HEK293 (cell line): Measurements from ENCODE around the gene CHST15.

ENCODE experiments used
- CTCF ChIA-PET: fragments of 350-600 bp; formaldehyde crosslinking; extraction: SDS; loops from one replicate; lab custom pipeline; 2021; ENCODE audit warnings: antibody characterized with exemption; lab: Yijun Ruan, JAX
- POLR2A ChIA-PET: fragments of 300-600 bp; formaldehyde crosslinking; extraction: SDS; loops from one replicate; lab custom pipeline; 2020; ENCODE audit warnings: antibody characterized with exemption, inconsistent platforms; lab: Yijun Ruan, JAX
- H3K27ac ChIP-seq: fragments of 200-500 bp; sonication (Bioruptor generic); 2 replicates; pipeline ENCODE4 v1.5.1; 2014; ENCODE audit warnings: low read depth, low read length, control low read depth, inconsistent platforms; ENCODE audit errors: extremely low read depth
- H3K36me3 ChIP-seq, 2 experiments: fragments of 200-500 bp in 1 of 2; sonication (Bioruptor generic) in 1 of 2; 1 replicate in 1 of 2; 2 replicates in 1 of 2; pipeline ENCODE4 v1.5.1; 2014 to 2017; ENCODE audit warnings: inconsistent platforms in 2 of 2, low read length in 2 of 2; ENCODE audit not compliant: control insufficient read depth in 2 of 2, insufficient read depth in 1 of 2
- H3K4me1 ChIP-seq: fragments of 200-500 bp; sonication (Bioruptor generic); 2 replicates; pipeline ENCODE4 v1.5.1; 2014; ENCODE audit warnings: mild to moderate bottlenecking, low read length, inconsistent platforms; ENCODE audit not compliant: control insufficient read depth, insufficient read depth
- H3K4me3 ChIP-seq: 2 replicates; pipeline ENCODE4 v1.5.1; 2011; ENCODE audit warnings: low read depth, mild to moderate bottlenecking, control low read depth, low read length, moderate library complexity
- H3K9me3 ChIP-seq: fragments of 200-500 bp; sonication (Bioruptor generic); 2 replicates; pipeline ENCODE4 v1.5.1; 2014; ENCODE audit warnings: low read depth, low read length, inconsistent platforms; ENCODE audit not compliant: control insufficient read depth, insufficient read depth
- EGR2 ChIP-seq: fragments of 450-650 bp; formaldehyde crosslinking; IDR thresholded peaks from 2 replicates; pipeline ENCODE4 v1.5.1; 2016; ENCODE audit warnings: low read depth, missing biosample characterization, missing genetic modification characterization
- MZF1 ChIP-seq: fragments of 450-650 bp; formaldehyde crosslinking; IDR thresholded peaks from 2 replicates; pipeline ENCODE4 v1.5.1; 2017; ENCODE audit warnings: missing biosample characterization, missing genetic modification characterization, borderline replicate concordance
- SP2 ChIP-seq: fragments of 450-650 bp; formaldehyde crosslinking; IDR thresholded peaks from 2 replicates; pipeline ENCODE4 v1.5.1; 2016; ENCODE audit warnings: missing biosample characterization, missing genetic modification characterization
- ZNF157 ChIP-seq: fragments of 450-650 bp; formaldehyde crosslinking; IDR thresholded peaks from 2 replicates; pipeline ENCODE4 v1.5.1; 2016; ENCODE audit warnings: missing biosample characterization, missing genetic modification characterization
- ZNF214 ChIP-seq: fragments of 450-650 bp; formaldehyde crosslinking; IDR thresholded peaks from 2 replicates; pipeline ENCODE4 v1.5.1; 2017; ENCODE audit warnings: missing biosample characterization, mild to moderate bottlenecking, missing genetic modification characterization, borderline replicate concordance
- ZNF221 ChIP-seq: fragments of 450-650 bp; formaldehyde crosslinking; IDR thresholded peaks from 2 replicates; pipeline ENCODE4 v1.5.1; 2017; ENCODE audit warnings: missing biosample characterization, missing genetic modification characterization, borderline replicate concordance
- ZNF521 ChIP-seq: fragments of 450-650 bp; formaldehyde crosslinking; IDR thresholded peaks from 2 replicates; pipeline ENCODE4 v1.5.1; 2017; ENCODE audit warnings: missing biosample characterization, mild to moderate bottlenecking, missing genetic modification characterization
- ZNF529 ChIP-seq: fragments of 450-650 bp; formaldehyde crosslinking; IDR thresholded peaks from 2 replicates; pipeline ENCODE4 v1.5.1; 2017; ENCODE audit warnings: missing genetic modification characterization, missing biosample characterization; ENCODE audit not compliant: insufficient replicate concordance
- ZNF530 ChIP-seq: fragments of 450-650 bp; formaldehyde crosslinking; IDR thresholded peaks from 2 replicates; pipeline ENCODE4 v1.5.1; 2016; ENCODE audit warnings: low read depth, missing biosample characterization, missing genetic modification characterization
- ZNF549 ChIP-seq: fragments of 450-650 bp; IDR thresholded peaks from 2 replicates; pipeline ENCODE4 v1.5.1; 2018; ENCODE audit warnings: missing biosample characterization, missing genetic modification characterization, mild to moderate bottlenecking, inconsistent platforms, moderate library complexity
- ZNF610 ChIP-seq: fragments of 450-650 bp; formaldehyde crosslinking; IDR thresholded peaks from 2 replicates; pipeline ENCODE4 v1.5.1; 2016; ENCODE audit warnings: missing biosample characterization, missing genetic modification characterization, borderline replicate concordance
- ZNF623 ChIP-seq: fragments of 450-650 bp; formaldehyde crosslinking; IDR thresholded peaks from 2 replicates; pipeline ENCODE4 v1.5.1; 2016; ENCODE audit warnings: missing biosample characterization, missing genetic modification characterization
- ZNF670 ChIP-seq: fragments of 450-650 bp; formaldehyde crosslinking; IDR thresholded peaks from 2 replicates; pipeline ENCODE4 v1.5.1; 2016; ENCODE audit warnings: missing biosample characterization, missing genetic modification characterization, low read depth
- ZNF777 ChIP-seq: fragments of 450-650 bp; formaldehyde crosslinking; IDR thresholded peaks from 2 replicates; pipeline ENCODE4 v1.5.1; 2017; ENCODE audit warnings: missing biosample characterization, missing genetic modification characterization, borderline replicate concordance
- TF ChIP-seq, protein P1 (sequence below): IDR thresholded peaks from 2 replicates; pipeline ENCODE4 v1.6.1; 2011; ENCODE audit warnings: mild to moderate bottlenecking, low read depth, low read length, borderline replicate concordance
- TF ChIP-seq, protein P2 (sequence below): fragments of 450-650 bp; formaldehyde crosslinking; IDR thresholded peaks from 2 replicates; pipeline ENCODE4 v1.5.1; 2017; ENCODE audit warnings: missing biosample characterization, missing genetic modification characterization
- TF ChIP-seq, protein P3 (sequence below): fragments of 450-650 bp; formaldehyde crosslinking; conservative IDR thresholded peaks from 2 replicates; pipeline ENCODE4 v1.5.1; 2016; ENCODE audit warnings: low read depth, missing biosample characterization, missing genetic modification characterization
- TF ChIP-seq, protein P4 (sequence below): fragments of 450-650 bp; formaldehyde crosslinking; IDR thresholded peaks from 2 replicates; pipeline ENCODE4 v1.5.1; 2017; ENCODE audit warnings: missing biosample characterization, mild to moderate bottlenecking, missing genetic modification characterization, moderate library complexity
- TF ChIP-seq, protein P5 (sequence below): fragments of 450-650 bp; formaldehyde crosslinking; IDR thresholded peaks from 2 replicates; pipeline ENCODE4 v1.5.1; 2016; ENCODE audit warnings: missing biosample characterization, missing genetic modification characterization

Gene CHST15

DNA sequence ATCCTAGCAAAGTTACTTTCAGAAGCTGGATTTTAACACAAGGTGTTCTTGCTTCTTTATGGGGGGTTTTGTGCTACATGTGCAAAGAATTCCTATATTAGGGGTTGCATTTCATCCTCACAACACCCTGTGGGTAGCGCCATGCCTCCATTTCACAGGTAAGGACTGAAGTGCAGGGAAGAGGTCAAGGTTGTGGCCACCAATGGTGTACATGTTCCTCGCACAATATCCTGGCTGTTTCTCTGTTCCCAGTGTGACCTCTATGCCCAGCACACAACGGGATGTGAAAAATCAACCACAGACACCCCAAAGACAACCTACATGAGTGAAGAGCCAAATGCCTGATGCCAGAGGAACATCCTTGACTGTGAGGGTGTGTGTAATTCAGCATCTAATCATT, 80.8 kb downstream of the CHST15 start (continued):
- TF ChIP-seq ZNF530 = no peak

DNA sequence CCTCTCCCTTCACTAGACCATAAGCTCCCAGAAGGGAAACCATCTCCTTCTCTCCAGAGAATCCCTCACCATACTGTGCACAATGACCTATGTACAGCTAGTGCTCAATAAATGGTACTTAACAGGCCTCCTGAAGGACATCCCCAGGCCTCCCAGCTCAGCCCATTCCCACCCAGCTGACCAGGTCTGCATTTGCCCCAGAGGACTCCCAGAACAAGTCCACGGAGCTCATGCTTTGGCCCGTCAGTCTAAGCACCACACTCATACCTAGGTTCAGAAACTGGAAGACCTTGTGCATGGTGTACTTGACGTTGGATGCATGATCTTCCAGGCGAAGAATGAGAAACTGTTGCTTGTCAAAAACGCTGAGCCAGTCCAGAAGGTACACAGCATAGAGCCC, 81.3 kb downstream of the CHST15 start:
- H3K4me1 ChIP-seq = no peaks in the 10 kb centered on the region
- H3K4me3 ChIP-seq = no peak overlapping the region
- POLR2A ChIA-PET = no interaction called here
- no peaks in the 10 kb centered on the region for H3K9me3 ChIP-seq
- TF ChIP-seq, protein P1, sequence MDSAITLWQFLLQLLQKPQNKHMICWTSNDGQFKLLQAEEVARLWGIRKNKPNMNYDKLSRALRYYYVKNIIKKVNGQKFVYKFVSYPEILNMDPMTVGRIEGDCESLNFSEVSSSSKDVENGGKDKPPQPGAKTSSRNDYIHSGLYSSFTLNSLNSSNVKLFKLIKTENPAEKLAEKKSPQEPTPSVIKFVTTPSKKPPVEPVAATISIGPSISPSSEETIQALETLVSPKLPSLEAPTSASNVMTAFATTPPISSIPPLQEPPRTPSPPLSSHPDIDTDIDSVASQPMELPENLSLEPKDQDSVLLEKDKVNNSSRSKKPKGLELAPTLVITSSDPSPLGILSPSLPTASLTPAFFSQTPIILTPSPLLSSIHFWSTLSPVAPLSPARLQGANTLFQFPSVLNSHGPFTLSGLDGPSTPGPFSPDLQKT = no peak
- TF ChIP-seq ZNF623 (tag by site-specific recombination) (no peak), ZNF670 (tag by site-specific recombination) (no peak), ZNF549 (tag by site-specific recombination) (no peak), ZNF777 (tag by site-specific recombination) (no peak), ZNF157 (tag by site-specific recombination) (no peak), SP2 (tag by site-specific recombination) (no peak), MZF1 (tag by site-specific recombination) (no peak), ZNF610 (tag by site-specific recombination) (no peak), ZNF521 (tag by site-specific recombination) (no peak), EGR2 (tag by site-specific recombination) (no peak), ZNF529 (tag by site-specific recombination) (no peak), ZNF221 (no peak), ZNF214 (tag by site-specific recombination) (no peak)
- TF ChIP-seq, protein P2, sequence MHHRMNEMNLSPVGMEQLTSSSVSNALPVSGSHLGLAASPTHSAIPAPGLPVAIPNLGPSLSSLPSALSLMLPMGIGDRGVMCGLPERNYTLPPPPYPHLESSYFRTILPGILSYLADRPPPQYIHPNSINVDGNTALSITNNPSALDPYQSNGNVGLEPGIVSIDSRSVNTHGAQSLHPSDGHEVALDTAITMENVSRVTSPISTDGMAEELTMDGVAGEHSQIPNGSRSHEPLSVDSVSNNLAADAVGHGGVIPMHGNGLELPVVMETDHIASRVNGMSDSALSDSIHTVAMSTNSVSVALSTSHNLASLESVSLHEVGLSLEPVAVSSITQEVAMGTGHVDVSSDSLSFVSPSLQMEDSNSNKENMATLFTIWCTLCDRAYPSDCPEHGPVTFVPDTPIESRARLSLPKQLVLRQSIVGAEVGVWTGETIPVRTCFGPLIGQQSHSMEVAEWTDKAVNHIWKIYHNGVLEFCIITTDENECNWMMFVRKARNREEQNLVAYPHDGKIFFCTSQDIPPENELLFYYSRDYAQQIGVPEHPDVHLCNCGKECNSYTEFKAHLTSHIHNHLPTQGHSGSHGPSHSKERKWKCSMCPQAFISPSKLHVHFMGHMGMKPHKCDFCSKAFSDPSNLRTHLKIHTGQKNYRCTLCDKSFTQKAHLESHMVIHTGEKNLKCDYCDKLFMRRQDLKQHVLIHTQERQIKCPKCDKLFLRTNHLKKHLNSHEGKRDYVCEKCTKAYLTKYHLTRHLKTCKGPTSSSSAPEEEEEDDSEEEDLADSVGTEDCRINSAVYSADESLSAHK = no peak
- TF ChIP-seq, protein P3, sequence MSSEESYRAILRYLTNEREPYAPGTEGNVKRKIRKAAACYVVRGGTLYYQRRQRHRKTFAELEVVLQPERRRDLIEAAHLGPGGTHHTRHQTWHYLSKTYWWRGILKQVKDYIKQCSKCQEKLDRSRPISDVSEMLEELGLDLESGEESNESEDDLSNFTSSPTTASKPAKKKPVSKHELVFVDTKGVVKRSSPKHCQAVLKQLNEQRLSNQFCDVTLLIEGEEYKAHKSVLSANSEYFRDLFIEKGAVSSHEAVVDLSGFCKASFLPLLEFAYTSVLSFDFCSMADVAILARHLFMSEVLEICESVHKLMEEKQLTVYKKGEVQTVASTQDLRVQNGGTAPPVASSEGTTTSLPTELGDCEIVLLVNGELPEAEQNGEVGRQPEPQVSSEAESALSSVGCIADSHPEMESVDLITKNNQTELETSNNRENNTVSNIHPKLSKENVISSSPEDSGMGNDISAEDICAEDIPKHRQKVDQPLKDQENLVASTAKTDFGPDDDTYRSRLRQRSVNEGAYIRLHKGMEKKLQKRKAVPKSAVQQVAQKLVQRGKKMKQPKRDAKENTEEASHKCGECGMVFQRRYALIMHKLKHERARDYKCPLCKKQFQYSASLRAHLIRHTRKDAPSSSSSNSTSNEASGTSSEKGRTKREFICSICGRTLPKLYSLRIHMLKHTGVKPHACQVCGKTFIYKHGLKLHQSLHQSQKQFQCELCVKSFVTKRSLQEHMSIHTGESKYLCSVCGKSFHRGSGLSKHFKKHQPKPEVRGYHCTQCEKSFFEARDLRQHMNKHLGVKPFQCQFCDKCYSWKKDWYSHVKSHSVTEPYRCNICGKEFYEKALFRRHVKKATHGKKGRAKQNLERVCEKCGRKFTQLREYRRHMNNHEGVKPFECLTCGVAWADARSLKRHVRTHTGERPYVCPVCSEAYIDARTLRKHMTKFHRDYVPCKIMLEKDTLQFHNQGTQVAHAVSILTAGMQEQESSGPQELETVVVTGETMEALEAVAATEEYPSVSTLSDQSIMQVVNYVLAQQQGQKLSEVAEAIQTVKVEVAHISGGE (tag by site-specific recombination) = no peak
- TF ChIP-seq, protein P4, sequence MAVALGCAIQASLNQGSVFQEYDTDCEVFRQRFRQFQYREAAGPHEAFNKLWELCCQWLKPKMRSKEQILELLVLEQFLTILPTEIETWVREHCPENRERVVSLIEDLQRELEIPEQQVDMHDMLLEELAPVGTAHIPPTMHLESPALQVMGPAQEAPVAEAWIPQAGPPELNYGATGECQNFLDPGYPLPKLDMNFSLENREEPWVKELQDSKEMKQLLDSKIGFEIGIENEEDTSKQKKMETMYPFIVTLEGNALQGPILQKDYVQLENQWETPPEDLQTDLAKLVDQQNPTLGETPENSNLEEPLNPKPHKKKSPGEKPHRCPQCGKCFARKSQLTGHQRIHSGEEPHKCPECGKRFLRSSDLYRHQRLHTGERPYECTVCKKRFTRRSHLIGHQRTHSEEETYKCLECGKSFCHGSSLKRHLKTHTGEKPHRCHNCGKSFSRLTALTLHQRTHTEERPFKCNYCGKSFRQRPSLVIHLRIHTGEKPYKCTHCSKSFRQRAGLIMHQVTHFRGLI (tag by site-specific recombination) = no peak
- TF ChIP-seq, protein P5, sequence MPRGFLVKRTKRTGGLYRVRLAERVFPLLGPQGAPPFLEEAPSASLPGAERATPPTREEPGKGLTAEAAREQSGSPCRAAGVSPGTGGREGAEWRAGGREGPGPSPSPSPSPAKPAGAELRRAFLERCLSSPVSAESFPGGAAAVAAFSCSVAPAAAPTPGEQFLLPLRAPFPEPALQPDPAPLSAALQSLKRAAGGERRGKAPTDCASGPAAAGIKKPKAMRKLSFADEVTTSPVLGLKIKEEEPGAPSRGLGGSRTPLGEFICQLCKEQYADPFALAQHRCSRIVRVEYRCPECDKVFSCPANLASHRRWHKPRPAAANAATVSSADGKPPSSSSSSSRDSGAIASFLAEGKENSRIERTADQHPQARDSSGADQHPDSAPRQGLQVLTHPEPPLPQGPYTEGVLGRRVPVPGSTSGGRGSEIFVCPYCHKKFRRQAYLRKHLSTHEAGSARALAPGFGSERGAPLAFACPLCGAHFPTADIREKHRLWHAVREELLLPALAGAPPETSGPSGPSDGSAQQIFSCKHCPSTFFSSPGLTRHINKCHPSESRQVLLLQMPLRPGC (tag by site-specific recombination) = no peak
- TF ChIP-seq, all 188 proteins: peak for 0
- CTCF ChIA-PET = interaction anchor here (0.7 kb wide), 1 partner anchor 284 kb away, joined by 3 read pairs; no protein-coding TSS in a partner anchor
- Histone ChIP-seq H3K27ac (no peak overlapping the region), H3K36me3 (peaks cover 3 to 56% of the 10 kb centered on the region in 2 experiments; a peak in 1 of 3 replicates)
